OCI-LY7 (cell line): ENCODE data around the gene ZSCAN2. TPM values are rescaled to one million over a fixed set of nuclear protein-coding genes. Genes with fewer than 3 reads are reported as not detected.

Experiments
- BruUV-seq: library from RNA; stranded (reverse); fragments of 400-500 nt; replicated peaks from 2 replicates; lab custom pipeline; 2021; lab: Mats Ljungman, UMichigan
- CTCF ChIA-PET: fragments of 300-600 bp; sonication (Branson Sonifier 250); formaldehyde crosslinking; loops from one replicate; lab custom pipeline; 2022; ENCODE audit warnings: antibody characterized with exemption; ENCODE audit not compliant: unreplicated experiment; lab: Charles Lee
- POLR2A ChIA-PET: fragments of 300-600 bp; sonication (Branson Sonifier 250); formaldehyde crosslinking; loops from one replicate; lab custom pipeline; 2022; ENCODE audit warnings: antibody characterized with exemption; lab: Charles Lee
- DNase-seq: peaks from one replicate; pipeline ENCODE4 v3.0.0-alpha.2; 2015; ENCODE audit warnings: low spot score
- H2AFZ ChIP-seq: fragments of 200-600 bp; sonication (generic), shearing (Covaris generic); 2 replicates; pipeline ENCODE4 v1.6.1; 2014; ENCODE audit warnings: mild to moderate bottlenecking, antibody characterized with exemption, low read length, moderate library complexity
- H3K27ac ChIP-seq: fragments of 200-600 bp; sonication (generic); 2 replicates; pipeline ENCODE4 v1.5.1; 2014; ENCODE audit warnings: mixed run types, low read depth, mild to moderate bottlenecking, moderate library complexity, low read length, inconsistent platforms; ENCODE audit not compliant: poor library complexity, severe bottlenecking
- H3K36me3 ChIP-seq: fragments of 200-600 bp; sonication (generic); 2 replicates; pipeline ENCODE4 v1.6.1; 2014; ENCODE audit warnings: mild to moderate bottlenecking, antibody characterized with exemption, low read length, moderate library complexity, mixed read lengths; ENCODE audit not compliant: insufficient read depth
- H3K4me1 ChIP-seq: fragments of 200-600 bp; sonication (generic); 2 replicates; pipeline ENCODE4 v1.5.1; 2014; ENCODE audit warnings: mild to moderate bottlenecking, low read length; ENCODE audit not compliant: insufficient read depth, poor library complexity, severe bottlenecking
- H3K4me2 ChIP-seq: fragments of 200-600 bp; sonication (generic); 2 replicates; pipeline ENCODE4 v1.6.1; 2014; ENCODE audit warnings: mild to moderate bottlenecking, low read length
- H3K4me3 ChIP-seq: fragments of 200-600 bp; sonication (generic); 2 replicates; pipeline ENCODE4 v1.5.1; 2014; ENCODE audit warnings: mild to moderate bottlenecking, low read depth, low read length; ENCODE audit not compliant: poor library complexity, severe bottlenecking
- H3K79me2 ChIP-seq: fragments of 200-600 bp; sonication (generic); 2 replicates; pipeline ENCODE4 v1.6.1; 2016; ENCODE audit warnings: low read depth, mild to moderate bottlenecking, low read length, moderate library complexity, mixed read lengths; ENCODE audit not compliant: insufficient read depth
- H3K9me2 ChIP-seq: fragments of 200-600 bp; sonication (generic); 2 replicates; pipeline ENCODE4 v1.6.1; 2016; ENCODE audit warnings: mild to moderate bottlenecking, low read length, mixed read lengths; ENCODE audit not compliant: insufficient read depth
- H3K9me3 ChIP-seq: fragments of 200-600 bp; sonication (generic); 2 replicates; pipeline ENCODE4 v1.6.1; 2014; ENCODE audit warnings: mild to moderate bottlenecking, mixed run types, low read length, mixed read lengths
- H4K20me1 ChIP-seq: fragments of 200-600 bp; sonication (generic); 2 replicates; pipeline ENCODE4 v1.6.1; 2014; ENCODE audit warnings: mild to moderate bottlenecking, antibody characterized with exemption, low read length, moderate library complexity, mixed read lengths; ENCODE audit not compliant: insufficient read depth
- CTCF ChIP-seq: fragments of 200-600 bp; sonication (generic); conservative IDR thresholded peaks from 2 replicates; pipeline ENCODE4 v1.5.1; 2014; ENCODE audit warnings: mild to moderate bottlenecking, antibody characterized with exemption, low read length, moderate library complexity, mixed read lengths
- EZH2phosphoT487 ChIP-seq: fragments of 200-600 bp; sonication (generic); IDR thresholded peaks from 2 replicates; pipeline ENCODE4 v1.6.1; 2018; ENCODE audit warnings: low read depth, borderline replicate concordance, mild to moderate bottlenecking, mixed run types, antibody characterized with exemption, low read length, moderate library complexity, mixed read lengths
- intact Hi-C: fragments of 100-400 bp; cut with micrococcal nuclease; formaldehyde crosslinking; loops from one replicate; pipeline ENCODE4 v1.10.0; 2022; ENCODE audit not compliant: unreplicated experiment
- total RNA-seq, 2 experiments: library from RNA; depleted of rRNA in 1 of 2; stranded (reverse); fragments of >200 nt in 1 of 2; shearing (Covaris generic) in 1 of 2; gene quantifications; 2 replicates each; pipeline ENCODE4 v1.2.3, GENCODE V29; 2014 to 2022

The ZSCAN2 gene
- total RNA-seq, 2 experiments from 2014 or later: 12.0 to 12.4 TPM

- Histone ChIP-seq H3K4me1 (peaks cover 10% of the 10 kb centered on the region), H3K79me2 (no peaks in the 10 kb centered on the region), H3K27ac (no peak overlapping the region), H4K20me1 (no peaks in the 10 kb centered on the region), H3K9me2 (no peaks in the 10 kb centered on the region), H3K4me2 (no peak overlapping the region), H2AFZ (no peak overlapping the region), H3K9me3 (no peaks in the 10 kb centered on the region), H3K36me3 (peaks cover 94% of the 10 kb centered on the region), H3K4me3 (no peak overlapping the region)
- no peak for DNase-seq
- ChIA-PET CTCF (no interaction called here), POLR2A (interaction anchor here (0.7 kb wide), 1 partner anchor 13 kb away, joined by 3 read pairs; no protein-coding TSS in a partner anchor)
- TF ChIP-seq EZH2phosphoT487 (no peak), CTCF (no peak)
- BruUV-seq: no TSS peak
- intact Hi-C loops: no loop called here
These were observed 43.0 kb downstream of the ZSCAN2 start for GRCh38 chr15:84643838-84644237.

DNA sequence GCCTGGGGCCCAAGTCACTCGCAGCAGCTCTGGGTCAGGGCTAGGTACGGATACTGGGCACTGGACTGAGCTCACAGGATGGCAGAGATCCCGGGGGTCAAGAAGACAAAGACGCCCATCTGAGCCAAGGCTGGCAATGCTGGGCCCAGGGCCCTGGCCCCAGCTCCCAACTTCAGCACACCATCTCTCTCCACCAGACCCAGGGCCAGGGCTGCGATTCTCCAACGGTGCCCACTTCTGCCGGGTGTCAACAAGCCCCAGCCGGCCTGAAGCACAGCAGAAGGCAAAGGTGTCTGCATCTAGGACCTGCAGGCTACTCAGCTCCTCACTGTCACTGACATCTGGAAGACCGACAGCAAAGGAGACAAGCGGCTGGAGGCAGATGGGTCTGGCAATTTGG, 44.7 kb downstream of the ZSCAN2 start:
- H3K4me2 ChIP-seq: no peak overlapping the region
- no peaks in the 10 kb centered on the region for H3K9me3 ChIP-seq
- BruUV-seq: no TSS peak
- H4K20me1 ChIP-seq: no peaks in the 10 kb centered on the region
- no peak for DNase-seq
- H2AFZ ChIP-seq: no peak overlapping the region
- CTCF ChIA-PET: no interaction called here
- no peak overlapping the region for H3K27ac ChIP-seq
- peaks cover 92% of the 10 kb centered on the region for H3K36me3 ChIP-seq
- no peaks in the 10 kb centered on the region for H3K9me2 ChIP-seq
- no peak for TF ChIP-seq EZH2phosphoT487
- no peak for TF ChIP-seq CTCF
- H3K4me1 ChIP-seq: peaks cover 10% of the 10 kb centered on the region
- intact Hi-C loops: no loop called here
- POLR2A ChIA-PET: interaction anchor here (0.7 kb wide), 1 partner anchor 100 kb away, joined by 4 read pairs; no protein-coding TSS in a partner anchor
- H3K4me3 ChIP-seq: no peak overlapping the region
- H3K79me2 ChIP-seq: no peaks in the 10 kb centered on the region

DNA sequence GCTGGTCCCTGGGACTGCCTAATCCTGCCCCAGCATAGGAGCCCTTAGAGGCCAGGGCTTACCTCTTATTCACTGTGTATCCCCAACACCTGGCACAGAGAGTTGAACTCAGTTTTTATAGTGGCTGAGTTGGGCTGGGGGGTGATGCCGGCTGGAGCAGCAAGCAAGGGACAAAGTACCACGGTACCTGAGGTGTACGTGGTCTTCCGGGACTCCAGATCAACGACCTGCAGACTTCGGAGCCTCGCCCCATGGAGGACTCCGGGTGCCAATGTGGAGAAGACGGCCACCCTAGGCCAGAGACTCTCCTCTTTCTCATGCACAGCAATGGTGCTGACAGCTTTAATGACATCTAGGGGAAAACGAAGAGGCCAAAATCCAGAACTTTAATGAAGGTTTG, 45.2 kb downstream of the ZSCAN2 start:
- Histone ChIP-seq H3K79me2 (no peaks in the 10 kb centered on the region), H3K9me2 (no peaks in the 10 kb centered on the region), H3K4me3 (no peak overlapping the region), H3K36me3 (peaks cover 91% of the 10 kb centered on the region), H3K4me1 (peaks cover 10% of the 10 kb centered on the region), H2AFZ (no peak overlapping the region), H3K4me2 (no peak overlapping the region), H3K27ac (no peak overlapping the region), H4K20me1 (no peaks in the 10 kb centered on the region), H3K9me3 (no peaks in the 10 kb centered on the region)
- POLR2A ChIA-PET: no interaction called here
- TF ChIP-seq EZH2phosphoT487: no peak
- no peak for TF ChIP-seq CTCF
- no TSS peak for BruUV-seq
- intact Hi-C loops: no loop called here
- DNase-seq: no peak
- CTCF ChIA-PET: no interaction called here
